Astrocyte of the cerebellum (primary cell): ENCODE measurements around the gene AHI1.

ENCODE experiments used
- DNase-seq: peaks from one replicate; pipeline ENCODE4 v3.0.0-alpha.2; 2011; ENCODE audit warnings: low read depth
- H3K4me3 ChIP-seq: 2 replicates; pipeline ENCODE4 v1.5.1; 2011; ENCODE audit warnings: mild to moderate bottlenecking, low read depth, low read length, moderate library complexity
- CTCF ChIP-seq: IDR thresholded peaks from 2 replicates; pipeline ENCODE4 v1.5.1; 2012; ENCODE audit warnings: low read length, low read depth, moderate library complexity, mild to moderate bottlenecking; ENCODE audit errors: missing control alignments
- in situ Hi-C: cut with HindIII; loops from 2 replicates; pipeline ENCODE4 v1.10.0; 2017; ENCODE audit warnings: low sequenced_read_pairs

Gene AHI1

GRCh38 chr6:135268740-135269139 is 228.8 kb downstream of the AHI1 start:
- in situ Hi-C loops: no loop called here
- no peak for TF ChIP-seq CTCF
- H3K4me3 ChIP-seq: no peak overlapping the region
- no peak for DNase-seq

GRCh38 chr6:135268263-135268662 is 229.3 kb downstream of the AHI1 start:
- no peak overlapping the region for H3K4me3 ChIP-seq
- no peak for TF ChIP-seq CTCF
- in situ Hi-C loops: no loop called here
- DNase-seq: no peak

- H3K4me3 ChIP-seq: no peak overlapping the region
- in situ Hi-C loops: no loop called here
These were observed 230.5 kb downstream of the AHI1 start for GRCh38 chr6:135267085-135267484.

GRCh38 chr6:135266675-135267074 is 230.9 kb downstream of the AHI1 start:
- no peak for TF ChIP-seq CTCF
- in situ Hi-C loops: no loop called here
- no peak for DNase-seq
- no peak overlapping the region for H3K4me3 ChIP-seq

More at GRCh38 chr6:135267085-135267484, 230.5 kb downstream of the AHI1 start:
- TF ChIP-seq CTCF: no peak
- no peak for DNase-seq

- no peak for TF ChIP-seq CTCF
- no peak for DNase-seq
- no peak overlapping the region for H3K4me3 ChIP-seq
- in situ Hi-C loops: no loop called here
These were observed 232.3 kb downstream of the AHI1 start for GRCh38 chr6:135265278-135265677.

- no peak overlapping the region for H3K4me3 ChIP-seq
- no peak for TF ChIP-seq CTCF
- in situ Hi-C loops: no loop called here
- DNase-seq: no peak
These were observed 235.4 kb downstream of the AHI1 start for GRCh38 chr6:135261872-135262725.
